Naive thymus-derived CD4-positive, alpha-beta T cell (primary cell): Measurements from ENCODE around the gene SLC43A1. TPM values are rescaled to one million over a fixed set of nuclear protein-coding genes. Genes with fewer than 3 reads are reported as not detected.
A peak's percentile ranks its signal among the peaks of the same experiment; 100 is the strongest.

ENCODE experiments used
- ATAC-seq: fragments of 150-1000 bp; cut with Tn5 transposase; 2 replicates; pipeline ENCODE4 v1.10.0; 2021; ENCODE audit warnings: mild to moderate bottlenecking, moderate library complexity
- CTCF ChIA-PET: fragments of 350-600 bp; sonication (Branson Sonifier 250); formaldehyde crosslinking; loops from one replicate; lab custom pipeline; 2021; ENCODE audit warnings: antibody characterized with exemption; lab: Charles Lee
- POLR2A ChIA-PET: fragments of 350-600 bp; sonication (Branson Sonifier 250); formaldehyde crosslinking; loops from one replicate; lab custom pipeline; 2021; ENCODE audit warnings: antibody characterized with exemption, inconsistent platforms; lab: Charles Lee
- DNase-seq, 9 donors: peaks; one replicate each; pipeline versions ENCODE4 v3.0.0 to v3.0.0-alpha.2; 2020 to 2022; ENCODE audit warnings: mixed read lengths in 1 of 9
- H3K27ac ChIP-seq: one replicate; pipeline ENCODE4 v1.7.0; 2013; ENCODE audit warnings: mild to moderate bottlenecking, low read depth, low read length, moderate library complexity
- H3K27me3 ChIP-seq, 2 donors: one replicate each; pipeline ENCODE4 v1.7.0; 2013; ENCODE audit warnings: low read length in 2 of 2, mild to moderate bottlenecking in 2 of 2, moderate library complexity in 2 of 2; ENCODE audit not compliant: control insufficient read depth in 2 of 2, insufficient read depth in 2 of 2
- H3K36me3 ChIP-seq, 3 experiments: 1 replicate in 2 of 3; 2 replicates in 1 of 3; pipeline ENCODE4 v1.7.0; 2013; ENCODE audit warnings: low read length in 3 of 3, mild to moderate bottlenecking in 3 of 3, moderate library complexity in 1 of 3; ENCODE audit not compliant: insufficient read depth in 3 of 3, control insufficient read depth in 2 of 3
- H3K4me1 ChIP-seq, 2 donors: one replicate each; pipeline ENCODE4 v1.7.0; 2013; ENCODE audit warnings: low read length in 2 of 2, mild to moderate bottlenecking in 2 of 2, moderate library complexity in 1 of 2; ENCODE audit not compliant: control insufficient read depth in 2 of 2, insufficient read depth in 2 of 2
- H3K4me3 ChIP-seq: 2 replicates; pipeline ENCODE4 v1.7.0; 2013; ENCODE audit warnings: mild to moderate bottlenecking, low read length
- H3K9me3 ChIP-seq, 3 experiments: 1 replicate in 2 of 3; 2 replicates in 1 of 3; pipeline ENCODE4 v1.7.0; 2013; ENCODE audit warnings: low read length in 3 of 3; ENCODE audit not compliant: control insufficient read depth in 2 of 3
- H3K27ac Mint-ChIP-seq, 9 donors: one replicate each; pipeline ENCODE4 v1.8.0; 2020 to 2022; ENCODE audit warnings: mixed read lengths in 9 of 9, mild to moderate bottlenecking in 8 of 9, moderate library complexity in 5 of 9, inconsistent platforms in 2 of 9
- H3K27me3 Mint-ChIP-seq, 5 donors: one replicate each; pipeline ENCODE4 v1.8.0; 2021 to 2022; ENCODE audit warnings: mixed read lengths in 5 of 5, mild to moderate bottlenecking in 1 of 5
- H3K36me3 Mint-ChIP-seq, 5 donors: one replicate each; pipeline ENCODE4 v1.8.0; 2020 to 2022; ENCODE audit warnings: mixed read lengths in 5 of 5, mild to moderate bottlenecking in 3 of 5, inconsistent platforms in 1 of 5
- H3K4me1 Mint-ChIP-seq, 7 donors: one replicate each; pipeline ENCODE4 v1.8.0; 2020 to 2022; ENCODE audit warnings: mixed read lengths in 7 of 7, mild to moderate bottlenecking in 3 of 7, inconsistent platforms in 1 of 7
- H3K4me3 Mint-ChIP-seq, 10 donors: one replicate each; pipeline ENCODE4 v1.8.0; 2020 to 2022; ENCODE audit warnings: mild to moderate bottlenecking in 10 of 10, mixed read lengths in 10 of 10, moderate library complexity in 6 of 10, inconsistent platforms in 2 of 10
- H3K9me3 Mint-ChIP-seq, 11 donors: one replicate each; pipeline ENCODE4 v1.8.0; 2020 to 2022; ENCODE audit warnings: mixed read lengths in 11 of 11, mild to moderate bottlenecking in 4 of 11, inconsistent platforms in 1 of 11, moderate library complexity in 1 of 11
- intact Hi-C, 2 donors: fragments of 100-400 bp; cut with micrococcal nuclease; formaldehyde crosslinking; loops; one replicate each; pipeline ENCODE4 v1.15.1; 2023
- polyA plus RNA-seq, 2 donors: library from polyadenylated mRNA; unstranded; fragments of 300-500 nt; fragmentation: Illumina TruSeq; gene quantifications; one replicate each; pipeline ENCODE4 v1.2.3, GENCODE V29; 2021
- total RNA-seq, 6 experiments: library from RNA in 5 of 6; stranded (reverse) in 5 of 6; gene quantifications; 1 replicate in 5 of 6; 2 replicates in 1 of 6; pipeline ENCODE4 v1.2.3 and lab custom pipeline; 2021 to 2026

SLC43A1 gene
- total and polyA plus RNA-seq, 7 experiments from 2014 or later: 10.1 to 19.2 (median 15.4) TPM

- ChIA-PET POLR2A (no interaction called here), CTCF (interaction anchor here (0.6 to 14.7 kb wide), 3 partner anchors 31 to 79 kb away, joined by 3 to 286 read pairs (median 6); partner anchors contain the start of gene TIMM10)
- Mint-ChIP-seq H3K9me3 (no peaks in the 10 kb centered on the region), H3K4me1 (peaks cover 0 to 6% (median 3%) of the 10 kb centered on the region in 7 donors), H3K27ac (peak overlapping the region in 1 of 9 donors; percentile 2), H3K27me3 (peaks cover 10 to 29% (median 11%) of the 10 kb centered on the region in 5 donors), H3K36me3 (peaks cover 2 to 49% (median 45%) of the 10 kb centered on the region in 5 donors), H3K4me3 (no peak overlapping the region)
- Histone ChIP-seq H3K9me3 (no peaks in the 10 kb centered on the region), H3K27me3 (no peaks in the 10 kb centered on the region), H3K36me3 (peaks cover 0 to 33% (median 0%) of the 10 kb centered on the region in 3 experiments), H3K4me3 (no peak overlapping the region), H3K4me1 (peaks cover 6 to 13% of the 10 kb centered on the region in 2 donors), H3K27ac (no peak overlapping the region)
- intact Hi-C loops: no loop called here
- DNase-seq (no peak), ATAC-seq (no peak)
Observed at GRCh38 chr11:57487021-57487778, 28.3 kb downstream of the SLC43A1 start.

- ChIA-PET POLR2A (no interaction called here), CTCF (interaction anchor here (1.3 to 9.3 kb wide), 3 partner anchors 8 to 41 kb away, joined by 4 to 104 read pairs (median 28); no protein-coding TSS in a partner anchor)
- peaks cover 0 to 28% (median 0%) of the 10 kb centered on the region in 3 experiments for H3K36me3 ChIP-seq
- H3K4me3 Mint-ChIP-seq: no peak overlapping the region
- H3K27me3 Mint-ChIP-seq: peaks cover 10 to 29% (median 17%) of the 10 kb centered on the region in 5 donors
- intact Hi-C loops: no loop called here
- H3K4me1 ChIP-seq: peaks cover 6 to 13% of the 10 kb centered on the region in 2 donors
- DNase-seq (no peak), ATAC-seq (peak; percentile 45)
- H3K27ac Mint-ChIP-seq: no peak overlapping the region
- no peak overlapping the region for H3K27ac ChIP-seq
- H3K4me3 ChIP-seq: no peak overlapping the region
- H3K4me1 Mint-ChIP-seq: peaks cover 0 to 17% (median 4%) of the 10 kb centered on the region in 7 donors
- no peaks in the 10 kb centered on the region for H3K9me3 Mint-ChIP-seq
- peaks cover 3 to 41% (median 37%) of the 10 kb centered on the region in 5 donors for H3K36me3 Mint-ChIP-seq
- no peaks in the 10 kb centered on the region for H3K27me3 ChIP-seq
- no peaks in the 10 kb centered on the region for H3K9me3 ChIP-seq
Observed at GRCh38 chr11:57485217-57485990, 30.1 kb downstream of the SLC43A1 start.

GRCh38 chr11:57484141-57484710 is 31.3 kb downstream of the SLC43A1 start:
- ChIA-PET POLR2A (interaction anchor here (0.7 to 1.0 kb wide), 5 partner anchors 9 to 148 kb away, joined by 3 read pairs; partner anchors contain the start of gene SSRP1), CTCF (interaction anchor here (0.7 to 9.3 kb wide), 9 partner anchors 9 to 132 kb away, joined by 3 to 104 read pairs (median 5); no protein-coding TSS in a partner anchor)
- peaks cover 6 to 13% of the 10 kb centered on the region in 2 donors for H3K4me1 ChIP-seq
- Mint-ChIP-seq H3K27ac (no peak overlapping the region), H3K4me1 (peaks cover 0 to 17% (median 6%) of the 10 kb centered on the region in 7 donors), H3K4me3 (no peak overlapping the region), H3K27me3 (peaks cover 10 to 36% (median 17%) of the 10 kb centered on the region in 5 donors), H3K36me3 (peaks cover 3 to 32% (median 31%) of the 10 kb centered on the region in 5 donors), H3K9me3 (no peaks in the 10 kb centered on the region)
- intact Hi-C loops: loop anchor here in 1 of 2 donors (5.0 kb wide), 1 partner anchor 57 kb away; the partner anchor contains the start of gene SLC43A3
- no peak overlapping the region for H3K27ac ChIP-seq
- H3K27me3 ChIP-seq: no peaks in the 10 kb centered on the region
- ATAC-seq (no peak), DNase-seq (no peak)
- no peaks in the 10 kb centered on the region for H3K9me3 ChIP-seq
- peaks cover 0 to 27% (median 0%) of the 10 kb centered on the region in 3 experiments for H3K36me3 ChIP-seq
- H3K4me3 ChIP-seq: no peak overlapping the region

- H3K27me3 Mint-ChIP-seq: peaks cover 8 to 42% (median 17%) of the 10 kb centered on the region in 5 donors
- DNase-seq (no peak), ATAC-seq (no peak)
- H3K4me1 ChIP-seq: peaks cover 6 to 13% of the 10 kb centered on the region in 2 donors
- peaks cover 3 to 25% (median 24%) of the 10 kb centered on the region in 5 donors for H3K36me3 Mint-ChIP-seq
- H3K36me3 ChIP-seq: peaks cover 0 to 20% (median 0%) of the 10 kb centered on the region in 3 experiments
- peaks cover 0 to 17% (median 6%) of the 10 kb centered on the region in 7 donors for H3K4me1 Mint-ChIP-seq
- H3K27ac Mint-ChIP-seq: no peak overlapping the region
- intact Hi-C loops: loop anchor here in 1 of 2 donors (2.0 to 5.0 kb wide), 2 partner anchors 43 to 56 kb away; partner anchors contain the start of gene SLC43A3
- no peak overlapping the region for H3K27ac ChIP-seq
- peak overlapping the region in 6 of 10 donors; percentile 18 to 77 (median 60) for H3K4me3 Mint-ChIP-seq
- ChIA-PET POLR2A (interaction anchor here (0.7 to 1.0 kb wide), 4 partner anchors 10 to 148 kb away, joined by 3 read pairs; partner anchors contain the start of gene SSRP1), CTCF (interaction anchor here (0.7 to 9.3 kb wide), 11 partner anchors 10 to 272 kb away, joined by 3 to 104 read pairs (median 5); no protein-coding TSS in a partner anchor)
- no peaks in the 10 kb centered on the region for H3K9me3 ChIP-seq
- H3K4me3 ChIP-seq: peak overlapping the region; percentile 29
- no peaks in the 10 kb centered on the region for H3K27me3 ChIP-seq
- H3K9me3 Mint-ChIP-seq: no peaks in the 10 kb centered on the region
Observed at GRCh38 chr11:57483562-57483918, 32.0 kb downstream of the SLC43A1 start.

- Histone ChIP-seq H3K4me1 (peaks cover 6 to 13% of the 10 kb centered on the region in 2 donors), H3K27me3 (no peaks in the 10 kb centered on the region), H3K27ac (no peak overlapping the region), H3K4me3 (peak overlapping the region; percentile 46), H3K9me3 (no peaks in the 10 kb centered on the region), H3K36me3 (peaks cover 0 to 15% (median 0%) of the 10 kb centered on the region in 3 experiments)
- intact Hi-C loops: loop anchor here in 1 of 2 donors (2.0 to 5.0 kb wide), 2 partner anchors 44 to 56 kb away; partner anchors contain the start of gene SLC43A3
- Mint-ChIP-seq H3K27me3 (peaks cover 3 to 47% (median 20%) of the 10 kb centered on the region in 5 donors), H3K36me3 (peaks cover 3 to 20% (median 19%) of the 10 kb centered on the region in 5 donors), H3K9me3 (no peaks in the 10 kb centered on the region), H3K4me3 (peak overlapping the region in 8 of 10 donors; percentile 29 to 77 (median 50)), H3K27ac (no peak overlapping the region), H3K4me1 (peaks cover 0 to 17% (median 6%) of the 10 kb centered on the region in 7 donors)
- POLR2A ChIA-PET: no interaction called here
- ATAC-seq: peak; percentile 83
- peak; percentile 33 to 75 (median 63) for DNase-seq
- CTCF ChIA-PET: interaction anchor here (0.6 to 9.3 kb wide), 10 partner anchors 10 to 273 kb away, joined by 3 to 104 read pairs (median 4); no protein-coding TSS in a partner anchor
Observed at GRCh38 chr11:57482782-57483561, 32.5 kb downstream of the SLC43A1 start.
